Endothelial cell (in vitro differentiated cells): ENCODE data around the gene EEF1AKMT3. TPM values are rescaled to one million over a fixed set of nuclear protein-coding genes. Genes with fewer than 3 reads are reported as not detected.

ENCODE experiments used
- DNase-seq: peaks from one replicate; pipeline ENCODE4 v3.0.0; 2021; ENCODE audit warnings: low spot score
- H3K27ac Mint-ChIP-seq: one replicate; pipeline ENCODE4 v1.8.0; 2021; ENCODE audit warnings: mixed read lengths, inconsistent platforms; ENCODE audit not compliant: unreplicated experiment
- H3K27me3 Mint-ChIP-seq: one replicate; pipeline ENCODE4 v1.8.0; 2021; ENCODE audit warnings: mild to moderate bottlenecking, moderate library complexity, mixed read lengths, inconsistent platforms; ENCODE audit not compliant: unreplicated experiment
- H3K36me3 Mint-ChIP-seq: one replicate; pipeline ENCODE4 v1.8.0; 2021; ENCODE audit warnings: mild to moderate bottlenecking, low read depth, mixed read lengths, inconsistent platforms; ENCODE audit not compliant: unreplicated experiment
- H3K4me1 Mint-ChIP-seq: one replicate; pipeline ENCODE4 v1.8.0; 2021; ENCODE audit warnings: mild to moderate bottlenecking, mixed read lengths, inconsistent platforms; ENCODE audit not compliant: unreplicated experiment
- H3K4me3 Mint-ChIP-seq: one replicate; pipeline ENCODE4 v1.8.0; 2021; ENCODE audit warnings: mild to moderate bottlenecking, mixed read lengths, inconsistent platforms; ENCODE audit not compliant: unreplicated experiment
- H3K9me3 Mint-ChIP-seq: one replicate; pipeline ENCODE4 v1.8.0; 2021; ENCODE audit warnings: mixed read lengths, inconsistent platforms; ENCODE audit not compliant: unreplicated experiment
- total RNA-seq: library from RNA; stranded (reverse); fragmentation: NEBNext Ultra II Directional; extraction: Animal tissue kit (Norgen Biotek cat#: 25700); gene quantifications from one replicate; pipeline ENCODE4 v1.2.1, GENCODE V29; 2021; ENCODE audit not compliant: unreplicated experiment
- TF ChIP-seq, protein P1 (sequence below): fragments of 200-600 bp; sonication (generic); IDR thresholded peaks from one replicate; pipeline ENCODE4 v1.5.0; 2021; ENCODE audit warnings: antibody characterized with exemption; ENCODE audit not compliant: unreplicated experiment

The EEF1AKMT3 gene
- total RNA-seq, 1 donor from 2014 or later = 8.6 TPM

DNA sequence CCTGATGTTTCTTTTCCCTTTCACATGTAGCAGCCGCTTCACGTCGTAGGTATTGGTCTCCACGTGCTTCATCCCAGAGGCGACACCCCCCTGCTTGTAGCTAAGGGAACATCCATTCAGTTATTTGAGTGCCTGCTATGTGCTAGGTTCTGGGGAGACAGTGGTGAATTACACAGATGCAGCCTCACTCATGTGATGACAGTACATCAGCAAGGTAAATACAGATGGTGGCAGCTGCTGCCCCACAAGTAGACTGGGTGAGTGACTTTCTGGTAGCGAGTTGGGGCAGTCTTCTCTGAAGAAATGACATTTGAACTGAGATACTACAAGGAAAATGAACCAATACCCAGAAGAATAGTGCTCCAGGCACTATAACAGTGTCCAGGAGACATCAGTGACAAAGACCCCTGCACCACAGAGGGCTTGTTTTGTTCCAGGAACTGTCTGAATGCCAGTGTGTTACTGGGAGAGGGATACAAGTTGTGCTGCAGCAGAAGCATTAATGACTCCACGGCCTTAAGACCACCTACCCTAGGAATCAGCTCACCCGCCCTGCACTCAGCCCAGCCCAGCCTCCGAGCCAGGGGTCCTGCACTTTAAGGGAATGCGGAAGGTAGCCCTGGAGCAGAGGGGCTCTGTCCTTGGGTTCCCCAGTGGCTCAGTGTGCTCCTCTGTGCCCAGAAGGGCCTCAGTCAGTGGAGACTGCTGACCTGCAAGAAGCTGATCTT lies 38.8 kb downstream of the EEF1AKMT3 start:
- no peak overlapping the region for H3K4me3 Mint-ChIP-seq
- DNase-seq = no peak

DNA sequence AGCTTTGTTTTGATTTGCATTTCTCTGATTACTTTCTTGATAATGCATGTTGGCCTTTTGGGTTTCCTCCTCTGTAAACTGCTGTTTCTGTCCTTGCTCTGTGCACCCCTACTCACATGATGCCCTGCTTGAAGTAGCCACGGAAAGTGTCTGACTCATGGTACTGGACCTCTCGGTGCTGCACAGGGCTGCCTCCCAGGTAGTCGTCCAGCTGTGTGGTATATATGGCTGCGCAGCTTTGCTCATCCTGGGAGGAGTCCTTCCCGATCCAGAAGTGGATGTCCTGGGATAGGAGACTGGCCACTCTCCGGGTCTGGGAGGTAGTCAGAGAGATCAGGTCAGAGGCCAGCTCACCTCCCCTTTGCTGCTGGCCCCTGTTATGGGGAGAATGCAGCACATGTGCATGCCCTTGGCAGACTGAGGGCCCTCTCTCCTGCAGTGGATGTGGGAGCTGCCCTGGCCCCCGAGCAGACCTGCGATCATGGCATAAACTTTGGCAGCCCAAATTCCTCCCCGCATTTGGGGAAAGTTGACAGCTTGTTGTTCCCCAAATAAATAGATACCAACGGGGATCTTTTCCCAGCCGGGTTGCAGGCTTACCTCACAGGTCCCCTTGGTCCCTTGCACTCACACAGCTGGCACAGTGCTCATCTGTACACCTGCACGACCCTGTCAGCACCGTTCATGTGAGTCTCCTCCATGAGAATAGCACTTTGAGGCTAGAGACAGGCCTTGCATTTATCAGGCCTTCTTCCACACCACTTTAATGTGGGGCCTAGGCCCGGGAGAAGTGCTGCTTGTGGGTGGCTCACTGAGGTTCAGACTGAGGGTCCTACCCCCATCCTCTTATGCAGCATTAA lies 40.9 kb downstream of the EEF1AKMT3 start:
- peaks cover 6% of the 10 kb centered on the region for H3K4me1 Mint-ChIP-seq

More for the DNA sequence above, 38.8 kb downstream of the EEF1AKMT3 start:
- Mint-ChIP-seq H3K4me1 (no peaks in the 10 kb centered on the region), H3K9me3 (no peaks in the 10 kb centered on the region), H3K27ac (no peak overlapping the region), H3K36me3 (peaks cover 40% of the 10 kb centered on the region), H3K27me3 (peaks cover 13% of the 10 kb centered on the region)
- TF ChIP-seq, protein P1, sequence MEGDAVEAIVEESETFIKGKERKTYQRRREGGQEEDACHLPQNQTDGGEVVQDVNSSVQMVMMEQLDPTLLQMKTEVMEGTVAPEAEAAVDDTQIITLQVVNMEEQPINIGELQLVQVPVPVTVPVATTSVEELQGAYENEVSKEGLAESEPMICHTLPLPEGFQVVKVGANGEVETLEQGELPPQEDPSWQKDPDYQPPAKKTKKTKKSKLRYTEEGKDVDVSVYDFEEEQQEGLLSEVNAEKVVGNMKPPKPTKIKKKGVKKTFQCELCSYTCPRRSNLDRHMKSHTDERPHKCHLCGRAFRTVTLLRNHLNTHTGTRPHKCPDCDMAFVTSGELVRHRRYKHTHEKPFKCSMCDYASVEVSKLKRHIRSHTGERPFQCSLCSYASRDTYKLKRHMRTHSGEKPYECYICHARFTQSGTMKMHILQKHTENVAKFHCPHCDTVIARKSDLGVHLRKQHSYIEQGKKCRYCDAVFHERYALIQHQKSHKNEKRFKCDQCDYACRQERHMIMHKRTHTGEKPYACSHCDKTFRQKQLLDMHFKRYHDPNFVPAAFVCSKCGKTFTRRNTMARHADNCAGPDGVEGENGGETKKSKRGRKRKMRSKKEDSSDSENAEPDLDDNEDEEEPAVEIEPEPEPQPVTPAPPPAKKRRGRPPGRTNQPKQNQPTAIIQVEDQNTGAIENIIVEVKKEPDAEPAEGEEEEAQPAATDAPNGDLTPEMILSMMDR = no peak

DNA sequence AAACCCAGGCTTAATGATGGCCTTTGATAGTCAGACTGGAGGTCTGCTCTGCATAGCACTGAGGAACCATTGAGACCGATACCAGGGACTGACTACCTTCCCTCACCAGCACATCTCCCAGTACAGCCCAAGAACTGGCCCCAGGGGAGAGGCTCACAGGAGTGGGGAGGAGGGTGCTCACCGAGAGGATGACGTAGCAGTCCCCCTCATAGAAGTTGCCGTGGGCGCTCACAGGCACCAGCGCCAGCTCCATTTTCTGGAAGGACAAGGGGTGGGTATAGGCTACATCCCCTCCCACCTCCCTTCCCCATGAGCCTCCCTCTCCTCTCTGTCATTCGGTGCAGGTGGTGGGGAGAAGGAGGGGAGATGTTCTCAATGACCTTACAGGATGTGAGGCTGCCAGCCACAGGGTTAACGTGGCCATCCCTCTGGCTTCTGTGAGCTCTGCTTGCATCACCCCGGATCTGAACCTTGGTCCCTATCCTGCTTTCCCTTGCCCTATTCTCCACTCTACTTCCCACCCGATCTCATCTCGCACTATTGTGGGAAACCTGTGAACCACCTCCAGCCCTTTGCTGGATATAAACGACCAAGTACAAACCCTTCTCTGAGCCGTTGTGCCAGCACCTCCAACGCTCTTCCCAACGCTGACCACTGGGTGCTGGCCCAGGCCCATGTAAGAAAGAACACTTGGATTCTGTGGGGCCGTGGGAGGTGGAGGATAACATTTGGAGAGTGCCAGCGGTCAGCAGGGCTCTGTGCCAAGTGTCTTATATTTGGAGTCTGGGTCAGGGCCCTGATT lies 41.8 kb downstream of the EEF1AKMT3 start:
- DNase-seq = no peak
- Mint-ChIP-seq H3K4me3 (no peak overlapping the region), H3K27me3 (peaks cover 13% of the 10 kb centered on the region), H3K36me3 (peaks cover 33% of the 10 kb centered on the region), H3K4me1 (peaks cover 15% of the 10 kb centered on the region), H3K9me3 (no peaks in the 10 kb centered on the region), H3K27ac (no peak overlapping the region)
- TF ChIP-seq, protein P1 = no peak

More for the DNA sequence above, 40.9 kb downstream of the EEF1AKMT3 start:
- peaks cover 13% of the 10 kb centered on the region for H3K27me3 Mint-ChIP-seq
- DNase-seq = no peak
- H3K27ac Mint-ChIP-seq = no peak overlapping the region
- TF ChIP-seq, protein P1 = no peak
- H3K36me3 Mint-ChIP-seq = peaks cover 31% of the 10 kb centered on the region
- no peaks in the 10 kb centered on the region for H3K9me3 Mint-ChIP-seq
- H3K4me3 Mint-ChIP-seq = no peak overlapping the region

DNA sequence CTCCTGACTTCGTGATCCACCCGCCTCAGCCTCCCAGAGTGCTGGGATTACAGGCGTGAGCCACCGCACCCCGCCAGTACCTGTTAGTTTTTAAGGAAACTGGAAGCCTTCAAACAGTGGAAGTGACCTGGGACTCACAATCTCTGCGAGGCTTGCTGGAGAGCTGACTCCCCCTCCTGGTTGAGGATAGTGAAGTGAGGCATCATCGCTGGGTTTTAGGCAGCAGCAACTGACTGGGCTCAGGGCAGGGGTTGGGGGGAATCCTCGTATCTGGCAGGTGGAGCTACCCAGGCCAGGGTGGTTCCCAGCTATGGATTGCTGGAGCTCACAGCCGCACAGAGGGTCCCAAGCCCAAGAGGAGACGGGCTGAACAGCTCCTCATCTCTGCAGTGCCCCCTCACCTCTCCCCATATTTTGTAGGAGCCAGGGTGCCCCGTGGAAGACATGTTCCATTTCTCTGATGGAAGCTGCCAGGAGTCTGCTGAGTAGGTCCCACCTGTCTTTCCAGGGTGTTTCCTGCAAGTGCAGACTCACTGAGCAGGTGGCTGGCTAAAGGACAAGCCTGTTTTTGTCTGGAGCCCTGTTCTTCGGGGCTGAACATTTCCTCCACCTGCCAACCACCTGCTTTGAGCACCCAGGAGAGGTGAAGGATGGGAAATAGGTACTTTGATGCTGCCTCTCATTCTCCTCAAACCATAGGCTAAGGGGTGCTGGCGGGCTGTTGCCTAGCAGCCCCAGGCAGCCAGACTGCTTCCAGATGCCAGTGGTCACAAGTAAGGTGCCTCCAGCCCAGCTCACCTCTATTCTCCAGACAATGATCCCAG lies 43.0 kb downstream of the EEF1AKMT3 start:
- peaks cover 30% of the 10 kb centered on the region for H3K36me3 Mint-ChIP-seq
- no peak overlapping the region for H3K27ac Mint-ChIP-seq
- no peak for DNase-seq
- H3K4me3 Mint-ChIP-seq = no peak overlapping the region
- H3K27me3 Mint-ChIP-seq = peaks cover 14% of the 10 kb centered on the region
- TF ChIP-seq, protein P1 = no peak
- peaks cover 15% of the 10 kb centered on the region for H3K4me1 Mint-ChIP-seq
- no peaks in the 10 kb centered on the region for H3K9me3 Mint-ChIP-seq
